Measurements from ENCODE around the gene SEL1L3. TPM values are rescaled to one million over a fixed set of nuclear protein-coding genes. Genes with fewer than 3 reads are reported as not detected.

SEL1L3 gene
- total and polyA plus RNA-seq, 9 of the 15 experiments (the other 6 are each of a cell fraction or from before 2014, with no cell fraction given), result 10.0 to 44.3 (median 21.6) TPM

- Histone ChIP-seq H3K4me3 (no peak overlapping the region), H3K9me1 (ENCODE audit: control insufficient read depth, insufficient read depth, low read length) (no peaks in the 10 kb centered on the region), H3K4me1 (replicated peaks in 1 of 2; ENCODE audit: control insufficient read depth in 2 of 2, insufficient read depth in 2 of 2, low read length in 2 of 2) (no peaks in the 10 kb centered on the region), H3K4me2 (ENCODE audit: insufficient read depth, low read length) (no peak overlapping the region), H3K9me3 (replicated peaks; ENCODE audit: control insufficient read depth, insufficient read depth, low read depth, low read length) (no peaks in the 10 kb centered on the region), H3K27ac (ENCODE audit: extremely low read depth, low read depth, low read length) (no peak overlapping the region), H4K20me1 (replicated peaks; ENCODE audit: control insufficient read depth, insufficient read depth, low read length) (no peaks in the 10 kb centered on the region), H2AFZ (ENCODE audit: low read depth, low read length) (no peak overlapping the region), H3K36me3 (ENCODE audit: control insufficient read depth, insufficient read depth, low read length) (no peaks in the 10 kb centered on the region), H3K79me2 (ENCODE audit: control insufficient read depth, insufficient read depth, low read length) (no peaks in the 10 kb centered on the region), H3K27me3 (ENCODE audit: control insufficient read depth in 2 of 2, insufficient read depth in 2 of 2, low read length in 2 of 2) (peaks cover 9 to 22% of the 10 kb centered on the region in 2 experiments; a peak in 4 of 5 replicates), H3K9ac (ENCODE audit: insufficient read depth in 1 of 2, low read depth in 2 of 2, low read length in 2 of 2) (no peak overlapping the region)
- FAIRE-seq (no peak), ATAC-seq (no peak), DNase-seq (ENCODE audit: extremely low read depth in 1 of 4, low spot score in 3 of 4) (no peak)
- POLR2A ChIA-PET, result interaction anchor here (0.6 to 1.0 kb wide), 2 partner anchors 15 to 17 kb away, joined by 4 read pairs; no protein-coding TSS in a partner anchor
- no TSS peak for BruUV-seq (replicated peaks)
- intact Hi-C loops (cut with micrococcal nuclease) (no loop called here), in situ Hi-C loops (cut with MboI) (no loop called here)
- 3% methylated on average over 7 of the region's 9 CpGs for WGBS (ENCODE audit: insufficient coverage, low coverage, missing lambda C conversion rate)
- TF ChIP-seq SAFB2 (IDR thresholded peaks at IDR 0.05; ENCODE audit: borderline replicate concordance, low read depth, low read length, severe bottlenecking), result no peak
- TF ChIP-seq ZFP1 (CRISPR knock-in tag; IDR thresholded peaks at IDR 0.05), result no peak
- no peak for TF ChIP-seq SIN3A (IDR thresholded peaks at IDR 0.05; ENCODE audit: borderline replicate concordance in 2 of 2, control insufficient read depth in 1 of 2, low read depth in 2 of 2, low read length in 2 of 2)
- no peak for TF ChIP-seq ZC3H4 (CRISPR knock-in tag; IDR thresholded peaks at IDR 0.05; ENCODE audit: borderline replicate concordance)
- TF ChIP-seq, protein P1, sequence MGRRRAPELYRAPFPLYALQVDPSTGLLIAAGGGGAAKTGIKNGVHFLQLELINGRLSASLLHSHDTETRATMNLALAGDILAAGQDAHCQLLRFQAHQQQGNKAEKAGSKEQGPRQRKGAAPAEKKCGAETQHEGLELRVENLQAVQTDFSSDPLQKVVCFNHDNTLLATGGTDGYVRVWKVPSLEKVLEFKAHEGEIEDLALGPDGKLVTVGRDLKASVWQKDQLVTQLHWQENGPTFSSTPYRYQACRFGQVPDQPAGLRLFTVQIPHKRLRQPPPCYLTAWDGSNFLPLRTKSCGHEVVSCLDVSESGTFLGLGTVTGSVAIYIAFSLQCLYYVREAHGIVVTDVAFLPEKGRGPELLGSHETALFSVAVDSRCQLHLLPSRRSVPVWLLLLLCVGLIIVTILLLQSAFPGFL (CRISPR knock-in tag; IDR thresholded peaks at IDR 0.05), result no peak
- no peak for TF ChIP-seq SNRNP70 (optimal IDR thresholded peaks at IDR 0.05; ENCODE audit: low read depth, low read length)
- TF ChIP-seq MYBL2 (IDR thresholded peaks at IDR 0.05; ENCODE audit: low read depth), result no peak
- TF ChIP-seq MYBL2 (CRISPR knock-in tag; IDR thresholded peaks at IDR 0.05; ENCODE audit: borderline replicate concordance), result no peak
- TF ChIP-seq ZNF384 (IDR thresholded peaks at IDR 0.05; ENCODE audit: low read depth, low read length), result no peak
- no peak for TF ChIP-seq FOSL1 (tag; conservative IDR thresholded peaks at IDR 0.05)
- TF ChIP-seq PRPF4 (IDR thresholded peaks at IDR 0.05; ENCODE audit: insufficient read depth, low read depth, low read length, poor library complexity, severe bottlenecking), result no peak
- TF ChIP-seq L3MBTL2 (IDR thresholded peaks at IDR 0.05), result no peak
- no peak for TF ChIP-seq ILF3 (IDR thresholded peaks at IDR 0.05; ENCODE audit: borderline replicate concordance)
- TF ChIP-seq, protein P2, sequence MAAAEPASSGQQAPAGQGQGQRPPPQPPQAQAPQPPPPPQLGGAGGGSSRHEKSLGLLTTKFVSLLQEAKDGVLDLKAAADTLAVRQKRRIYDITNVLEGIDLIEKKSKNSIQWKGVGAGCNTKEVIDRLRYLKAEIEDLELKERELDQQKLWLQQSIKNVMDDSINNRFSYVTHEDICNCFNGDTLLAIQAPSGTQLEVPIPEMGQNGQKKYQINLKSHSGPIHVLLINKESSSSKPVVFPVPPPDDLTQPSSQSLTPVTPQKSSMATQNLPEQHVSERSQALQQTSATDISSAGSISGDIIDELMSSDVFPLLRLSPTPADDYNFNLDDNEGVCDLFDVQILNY (CRISPR knock-in tag; IDR thresholded peaks at IDR 0.05), result no peak
- TF ChIP-seq KAT2B (IDR thresholded peaks at IDR 0.05; ENCODE audit: low read depth, low read length), result no peak
- CTCF ChIA-PET (ENCODE audit: low intra/inter-chr PET ratio), result no interaction called here
Observed at GRCh38 chr4:25729564-25729963, 133.2 kb downstream of the SEL1L3 start.
